ENCODE data around the gene DNAJC5.

Gene DNAJC5

GRCh38 chr20:63978319-63979228, 83.6 kb downstream of the DNAJC5 start:
- peak in 5 of 56 donors; percentile 15 to 32 (median 25) for DNase-seq

- no peak for DNase-seq
Measured at GRCh38 chr20:63979229-63979556, 84.3 kb downstream of the DNAJC5 start.

GRCh38 chr20:63979557-63980316, 84.8 kb downstream of the DNAJC5 start, which contains the start of gene SAMD10:
SAMD10 (minus strand) TSS chr20:63979642; CDS start chr20:63979467, 175 bp downstream.
- peak in 38 of 56 donors; percentile 27 to 83 (median 61) for DNase-seq

- peak in 17 of 56 donors; percentile 37 to 78 (median 68) for DNase-seq
Measured at GRCh38 chr20:63980317-63980805, 85.4 kb downstream of the DNAJC5 start.

GRCh38 chr20:63980806-63981728, 86.1 kb downstream of the DNAJC5 start, which contains the start of gene PRPF6:
PRPF6 (plus strand) TSS chr20:63981132; CDS start chr20:63981246, 114 bp downstream.
- DNase-seq: peak in 55 of 56 donors; percentile 62 to 97 (median 89)

GRCh38 chr20:63982937-63983336, 88.0 kb downstream of the DNAJC5 start:
- no peak for DNase-seq
